Astrocyte of the cerebellum (primary cell): ENCODE data around the gene FAM120B.
A peak's percentile ranks its signal among the peaks of the same experiment; 100 is the strongest.

Experiments
- DNase-seq: peaks from one replicate; pipeline ENCODE4 v3.0.0-alpha.2; 2011; ENCODE audit warnings: low read depth
- H3K4me3 ChIP-seq: 2 replicates; pipeline ENCODE4 v1.5.1; 2011; ENCODE audit warnings: mild to moderate bottlenecking, low read depth, low read length, moderate library complexity
- CTCF ChIP-seq: IDR thresholded peaks from 2 replicates; pipeline ENCODE4 v1.5.1; 2012; ENCODE audit warnings: low read length, low read depth, moderate library complexity, mild to moderate bottlenecking; ENCODE audit errors: missing control alignments
- in situ Hi-C: cut with HindIII; loops from 2 replicates; pipeline ENCODE4 v1.10.0; 2017; ENCODE audit warnings: low sequenced_read_pairs

Gene FAM120B

GRCh38 chr6:170289951-170290295 is 16.6 kb upstream of the FAM120B start:
- in situ Hi-C loops, result no loop called here
- no peak for TF ChIP-seq CTCF
- DNase-seq, result no peak
- H3K4me3 ChIP-seq, result peak overlapping the region; percentile 53

- no peak for TF ChIP-seq CTCF
- DNase-seq, result no peak
- H3K4me3 ChIP-seq, result peak within 1 kb of the TSS; percentile 53
- in situ Hi-C loops, result no loop called here
These were observed 16.0 kb upstream of the FAM120B start, which contains the start of gene DLL1 for GRCh38 chr6:170290296-170291128. DLL1 (minus strand) TSS chr6:170291078; CDS start chr6:170290139, 939 bp downstream.

- H3K4me3 ChIP-seq, result peak overlapping the region; percentile 39
- in situ Hi-C loops, result no loop called here
- no peak for DNase-seq
- no peak for TF ChIP-seq CTCF
These were observed 15.1 kb upstream of the FAM120B start for GRCh38 chr6:170291271-170292110.

- in situ Hi-C loops, result no loop called here
- DNase-seq, result no peak
- no peak overlapping the region for H3K4me3 ChIP-seq
These were observed 14.5 kb upstream of the FAM120B start for GRCh38 chr6:170292111-170292406.

GRCh38 chr6:170292407-170293158 is 14.0 kb upstream of the FAM120B start:
- DNase-seq, result no peak
- no peak overlapping the region for H3K4me3 ChIP-seq
- in situ Hi-C loops, result no loop called here
- TF ChIP-seq CTCF, result peak; percentile 9

More at GRCh38 chr6:170292111-170292406, 14.5 kb upstream of the FAM120B start:
- no peak for TF ChIP-seq CTCF
